Measurements from ENCODE around the gene NXPE1. TPM values are rescaled to one million over a fixed set of nuclear protein-coding genes. Genes with fewer than 3 reads are reported as not detected.
A peak's percentile ranks its signal among the peaks of the same experiment; 100 is the strongest.

The NXPE1 gene
- total and polyA plus RNA-seq, 9 of the 15 experiments (the other 6 are each of a cell fraction or from before 2014, with no cell fraction given), result not detected

- DNase-seq (ENCODE audit: extremely low read depth in 1 of 4, low spot score in 3 of 4) (no peak), ATAC-seq (no peak), FAIRE-seq (no peak)
- Histone ChIP-seq H3K9ac (ENCODE audit: insufficient read depth in 1 of 2, low read depth in 2 of 2, low read length in 2 of 2) (no peak overlapping the region), H2AFZ (ENCODE audit: low read depth, low read length) (no peak overlapping the region), H3K27me3 (ENCODE audit: control insufficient read depth in 2 of 2, insufficient read depth in 2 of 2, low read length in 2 of 2) (no peaks in the 10 kb centered on the region; a peak in 1 of 5 replicates), H3K27ac (ENCODE audit: extremely low read depth, low read depth, low read length) (no peak overlapping the region), H4K20me1 (replicated peaks; ENCODE audit: control insufficient read depth, insufficient read depth, low read length) (no peaks in the 10 kb centered on the region), H3K4me3 (no peak overlapping the region), H3K9me1 (ENCODE audit: control insufficient read depth, insufficient read depth, low read length) (no peaks in the 10 kb centered on the region), H3K9me3 (replicated peaks; ENCODE audit: control insufficient read depth, insufficient read depth, low read depth, low read length) (no peaks in the 10 kb centered on the region), H3K36me3 (ENCODE audit: control insufficient read depth, insufficient read depth, low read length) (no peaks in the 10 kb centered on the region), H3K4me2 (ENCODE audit: insufficient read depth, low read length) (no peak overlapping the region), H3K79me2 (ENCODE audit: control insufficient read depth, insufficient read depth, low read length) (no peaks in the 10 kb centered on the region), H3K4me1 (replicated peaks in 1 of 2; ENCODE audit: control insufficient read depth in 2 of 2, insufficient read depth in 2 of 2, low read length in 2 of 2) (no peaks in the 10 kb centered on the region)
- 0% methylated on average over 3 of the region's 3 CpGs for WGBS (ENCODE audit: insufficient coverage, low coverage, missing lambda C conversion rate)
- intact Hi-C loops (cut with micrococcal nuclease), result no loop called here
- in situ Hi-C loops (cut with MboI), result loop anchor here (10.0 kb wide), 1 partner anchor 140 kb away; no protein-coding TSS in a partner anchor
- ChIA-PET POLR2A (no interaction called here), CTCF (ENCODE audit: low intra/inter-chr PET ratio) (no interaction called here)
- BruUV-seq (replicated peaks), result no TSS peak
- TF ChIP-seq PRDM10 (IDR thresholded peaks at IDR 0.05; ENCODE audit: partially characterized antibody) (peak; percentile 76), ARID4B (CRISPR knock-in tag; IDR thresholded peaks at IDR 0.05) (no peak)
Measured at GRCh38 chr11:114594703-114595102, 35.0 kb upstream of the NXPE1 start.

All from K562 (cell line).